ENCODE results near the gene LRRC75A. TPM values are rescaled to one million over a fixed set of nuclear protein-coding genes. Genes with fewer than 3 reads are reported as not detected.
A peak's percentile ranks its signal among the peaks of the same experiment; 100 is the strongest.

The LRRC75A gene, protein sequence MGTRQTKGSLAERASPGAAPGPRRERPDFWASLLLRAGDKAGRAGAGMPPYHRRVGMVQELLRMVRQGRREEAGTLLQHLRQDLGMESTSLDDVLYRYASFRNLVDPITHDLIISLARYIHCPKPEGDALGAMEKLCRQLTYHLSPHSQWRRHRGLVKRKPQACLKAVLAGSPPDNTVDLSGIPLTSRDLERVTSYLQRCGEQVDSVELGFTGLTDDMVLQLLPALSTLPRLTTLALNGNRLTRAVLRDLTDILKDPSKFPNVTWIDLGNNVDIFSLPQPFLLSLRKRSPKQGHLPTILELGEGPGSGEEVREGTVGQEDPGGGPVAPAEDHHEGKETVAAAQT
- 1.7 TPM for total RNA-seq

DNA sequence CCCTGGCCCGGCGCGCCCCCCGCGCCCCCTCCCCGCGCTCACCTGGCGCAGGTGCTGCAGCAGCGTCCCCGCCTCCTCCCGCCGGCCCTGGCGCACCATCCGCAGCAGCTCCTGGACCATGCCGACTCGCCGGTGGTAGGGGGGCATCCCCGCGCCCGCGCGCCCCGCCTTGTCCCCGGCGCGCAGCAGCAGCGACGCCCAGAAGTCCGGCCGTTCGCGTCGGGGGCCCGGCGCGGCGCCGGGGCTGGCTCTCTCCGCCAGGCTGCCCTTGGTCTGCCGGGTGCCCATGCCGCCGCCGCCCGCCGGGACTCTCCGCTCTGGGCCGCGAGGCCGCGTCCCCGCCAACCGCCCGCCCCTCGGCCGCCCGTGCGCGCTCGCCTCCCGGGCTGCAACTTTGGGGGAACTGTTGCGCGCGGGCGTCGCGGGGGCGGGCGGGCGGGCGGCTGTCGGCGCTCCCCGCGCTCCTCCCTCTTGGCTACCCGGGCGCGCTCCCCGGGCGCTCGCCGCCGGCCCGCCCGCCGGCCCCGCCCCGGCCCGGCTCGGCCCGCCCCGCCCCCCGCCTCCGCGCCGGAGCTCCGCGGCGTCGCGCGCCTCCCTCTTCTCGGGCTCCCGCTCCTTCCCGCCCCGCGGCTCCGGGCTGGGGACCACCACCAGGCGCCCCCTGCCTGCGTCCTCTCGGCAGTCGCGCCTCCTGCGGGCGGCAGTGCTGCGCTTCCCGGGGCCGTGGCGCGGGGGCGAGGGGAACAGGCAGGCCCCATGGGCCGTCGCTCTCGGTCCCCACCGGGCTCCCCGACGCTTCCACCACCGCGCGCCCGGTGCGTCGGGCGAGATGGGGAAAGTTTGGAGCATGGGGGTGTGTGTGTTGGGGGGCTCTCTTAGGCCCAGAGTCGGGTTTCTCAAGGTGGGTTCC lies at the start of gene LRRC75A:
Gene LRRC75A, minus strand, starts transcription at position 491 of the 910 bp plus-strand sequence. Its CDS starts 203 bp downstream, at position 288.
- H3K27ac ChIP-seq = peak within 1 kb of the TSS; percentile 74
- DNase-seq (ENCODE audit: extremely low spot score in 2 of 2) = no peak
- no peaks in the 10 kb centered on the region for H3K36me3 ChIP-seq
- peak within 1 kb of the TSS; percentile 51 to 96 for H3K4me3 ChIP-seq
- no peaks in the 10 kb centered on the region for H3K27me3 ChIP-seq
- TF ChIP-seq POLR2AphosphoS5 (IDR thresholded peaks at IDR 0.05; ENCODE audit: insufficient read depth in 1 of 2, low read depth in 1 of 2) (no peak), POLR2A (IDR thresholded peaks at IDR 0.05) (no peak), CTCF (IDR thresholded peaks at IDR 0.05) (no peak)
- H3K9me3 ChIP-seq = no peaks in the 10 kb centered on the region
- intact Hi-C loops (cut with DNase I) = no loop called here
- peaks cover 24% of the 10 kb centered on the region for H3K4me1 ChIP-seq

GRCh38 chr17:16537130-16537458 lies 45.1 kb upstream of the LRRC75A start:
- Histone ChIP-seq H3K27me3 (no peaks in the 10 kb centered on the region), H3K4me3 (peak overlapping the region in 1 of 2 donors; percentile 68), H3K9me3 (no peaks in the 10 kb centered on the region), H3K27ac (no peak overlapping the region), H3K36me3 (no peaks in the 10 kb centered on the region), H3K4me1 (no peaks in the 10 kb centered on the region)
- DNase-seq (ENCODE audit: extremely low spot score in 2 of 2) = no peak
- TF ChIP-seq POLR2A (IDR thresholded peaks at IDR 0.05) (no peak), CTCF (IDR thresholded peaks at IDR 0.05) (no peak), POLR2AphosphoS5 (IDR thresholded peaks at IDR 0.05; ENCODE audit: insufficient read depth in 1 of 2, low read depth in 1 of 2) (no peak)
- intact Hi-C loops (cut with DNase I) = no loop called here

GRCh38 chr17:16534236-16534635 lies 42.2 kb upstream of the LRRC75A start:
- no peaks in the 10 kb centered on the region for H3K36me3 ChIP-seq
- no peaks in the 10 kb centered on the region for H3K27me3 ChIP-seq
- H3K27ac ChIP-seq = no peak overlapping the region
- no peaks in the 10 kb centered on the region for H3K9me3 ChIP-seq
- H3K4me3 ChIP-seq = no peak overlapping the region
- no peak for DNase-seq (ENCODE audit: extremely low spot score in 2 of 2)
- TF ChIP-seq CTCF (IDR thresholded peaks at IDR 0.05) (no peak), POLR2A (IDR thresholded peaks at IDR 0.05) (no peak), POLR2AphosphoS5 (IDR thresholded peaks at IDR 0.05; ENCODE audit: insufficient read depth in 1 of 2, low read depth in 1 of 2) (no peak)
- intact Hi-C loops (cut with DNase I) = no loop called here
- no peaks in the 10 kb centered on the region for H3K4me1 ChIP-seq

GRCh38 chr17:16529906-16530305 lies 37.9 kb upstream of the LRRC75A start:
- TF ChIP-seq POLR2AphosphoS5 (IDR thresholded peaks at IDR 0.05; ENCODE audit: insufficient read depth in 1 of 2, low read depth in 1 of 2) = no peak
- TF ChIP-seq CTCF (IDR thresholded peaks at IDR 0.05) = no peak
- no peak for TF ChIP-seq POLR2A (IDR thresholded peaks at IDR 0.05)
- Histone ChIP-seq H3K27me3 (no peaks in the 10 kb centered on the region), H3K4me3 (no peak overlapping the region), H3K27ac (no peak overlapping the region), H3K36me3 (no peaks in the 10 kb centered on the region), H3K4me1 (no peaks in the 10 kb centered on the region), H3K9me3 (no peaks in the 10 kb centered on the region)
- intact Hi-C loops (cut with DNase I) = no loop called here
- DNase-seq (ENCODE audit: extremely low spot score in 2 of 2) = no peak

All from vagina (tissue), 2 donors.